GM18508 (cell line): ENCODE measurements around the gene LDHB.
A peak's percentile ranks its signal among the peaks of the same experiment; 100 is the strongest.
"Not testable (repeated sequence)": the region's sequence is repeated elsewhere in the genome, so short reads cannot be mapped to it uniquely, and the experiment has no call there.

Experiments used
- ATAC-seq: cut with Tn5 transposase; IDR thresholded peaks from one replicate; pipeline ENCODE4 v1.9.1; 2021; ENCODE audit warnings: moderate number of reproducible peaks; ENCODE audit not compliant: insufficient read depth, unreplicated experiment

LDHB gene

DNA sequence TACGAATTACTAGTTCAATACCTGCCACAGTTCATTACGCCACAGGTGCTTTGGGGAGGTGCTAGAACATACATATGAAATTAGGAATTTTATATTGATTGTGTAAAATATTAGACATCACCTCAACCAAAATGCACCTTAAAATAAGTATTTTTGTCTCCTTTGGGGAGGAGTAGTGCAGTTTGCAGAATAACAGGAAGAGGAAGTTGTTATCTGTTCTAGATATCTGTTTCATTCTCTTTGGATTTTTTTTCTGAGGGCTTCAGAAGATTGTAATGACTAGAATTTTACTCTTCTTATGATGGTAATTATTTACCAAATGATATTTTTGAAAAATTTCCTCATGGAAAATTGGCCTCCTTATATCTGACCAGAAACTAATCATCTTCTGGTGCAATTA is 43.1 kb downstream of the LDHB start:
- no peak for ATAC-seq

DNA sequence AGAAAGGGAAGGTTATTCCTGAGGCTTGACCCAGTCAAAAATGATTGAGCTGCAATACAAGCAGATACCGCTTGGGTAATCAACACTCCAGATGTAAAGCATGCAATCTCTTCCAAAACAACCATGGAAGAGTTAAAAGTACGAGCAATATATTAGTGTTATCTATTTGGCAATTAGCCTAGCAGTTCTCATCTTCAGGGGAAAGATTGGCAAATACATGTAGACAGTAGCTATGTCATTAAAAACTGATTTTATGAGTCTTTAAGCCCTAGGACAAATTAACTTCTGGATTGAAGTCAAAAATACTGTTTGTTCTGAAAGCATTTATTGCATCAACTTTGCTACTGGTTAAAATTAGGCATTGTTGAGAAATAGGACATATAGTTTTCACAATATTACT is 43.7 kb downstream of the LDHB start:
- no peak for ATAC-seq

GRCh38 chr12:21608196-21608595 is 49.4 kb downstream of the LDHB start:
- ATAC-seq = no peak

- ATAC-seq = no peak
Observed at GRCh38 chr12:21607701-21608100, 49.9 kb downstream of the LDHB start.

- no peak for ATAC-seq
Observed at GRCh38 chr12:21606175-21606574, 51.5 kb downstream of the LDHB start.

GRCh38 chr12:21604245-21605101 is 53.2 kb downstream of the LDHB start, which contains the start of gene GYS2:
Gene GYS2 (minus strand): TSS chr12:21604847. CDS start chr12:21604592, 255 bp downstream.
- no peak for ATAC-seq

- ATAC-seq = no peak
Observed at GRCh38 chr12:21602774-21603173, 54.9 kb downstream of the LDHB start.

GRCh38 chr12:21600196-21600595 is 57.4 kb downstream of the LDHB start:
- no peak for ATAC-seq

- ATAC-seq = peak; percentile 56
Observed at GRCh38 chr12:21599143-21599999, 58.3 kb downstream of the LDHB start.

DNA sequence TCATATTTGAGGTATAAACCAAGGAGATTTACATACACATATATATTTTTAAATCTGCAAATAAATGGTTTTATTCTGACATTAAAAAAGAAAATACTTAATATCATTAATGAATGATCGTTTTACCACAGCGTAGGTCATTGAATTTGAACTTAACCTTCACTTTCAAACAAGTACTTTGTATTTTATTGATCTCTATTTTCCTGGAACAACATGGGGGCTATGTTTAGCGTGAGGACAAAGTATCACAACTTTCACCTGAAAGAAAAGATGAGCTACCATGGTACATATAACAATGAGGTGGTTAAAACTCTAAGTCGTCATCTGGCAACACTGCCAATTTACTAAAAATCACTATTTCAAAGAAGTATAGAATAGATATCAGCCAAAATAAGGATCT is 59.0 kb downstream of the LDHB start:
- no peak for ATAC-seq

GRCh38 chr12:21595356-21595755 is 62.3 kb downstream of the LDHB start:
- not testable (repeated sequence) for ATAC-seq

DNA sequence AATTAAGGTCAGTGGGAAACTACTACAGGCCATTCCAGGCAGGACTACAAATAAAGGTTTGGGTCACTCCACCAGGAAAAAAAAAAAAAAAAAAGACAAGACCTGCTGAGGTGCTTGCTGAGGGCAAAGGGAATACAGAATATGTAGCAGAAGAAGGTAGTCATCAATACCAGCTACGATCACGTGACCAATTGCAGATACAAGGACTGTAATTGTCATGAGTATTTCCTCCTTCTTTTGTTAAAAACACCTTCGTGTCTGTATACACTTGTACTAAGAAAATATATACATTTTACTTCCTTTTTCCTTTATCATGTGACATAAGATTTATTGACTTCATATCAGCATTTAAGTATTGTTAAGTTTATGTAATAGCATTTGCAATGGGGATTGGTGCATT is 72.2 kb downstream of the LDHB start:
- no peak for ATAC-seq
